ENCODE results near the gene TLN1.
A peak's percentile ranks its signal among the peaks of the same experiment; 100 is the strongest.

TLN1 gene

GRCh38 chr9:35705372-35705771, 26.6 kb downstream of the TLN1 start:
- DNase-seq: no peak

- DNase-seq: no peak
Measured at GRCh38 chr9:35703906-35704672, 27.9 kb downstream of the TLN1 start.

- no peak for DNase-seq
Measured at GRCh38 chr9:35702696-35703095, 29.3 kb downstream of the TLN1 start.

GRCh38 chr9:35700942-35701341, 31.1 kb downstream of the TLN1 start:
- no peak for DNase-seq

GRCh38 chr9:35700031-35700430, 32.0 kb downstream of the TLN1 start:
- no peak for DNase-seq

- no peak for DNase-seq
Measured at GRCh38 chr9:35698231-35698630, 33.8 kb downstream of the TLN1 start.

GRCh38 chr9:35697486-35697885, 34.5 kb downstream of the TLN1 start:
- DNase-seq: no peak

- DNase-seq: peak; percentile 73
Measured at GRCh38 chr9:35696520-35697215, 35.3 kb downstream of the TLN1 start.

GRCh38 chr9:35695943-35696401, 36.0 kb downstream of the TLN1 start:
- DNase-seq: no peak

GRCh38 chr9:35691757-35692301, 40.2 kb downstream of the TLN1 start:
- no peak for DNase-seq

GRCh38 chr9:35691334-35691650, 40.7 kb downstream of the TLN1 start:
- no peak for DNase-seq

- peak; percentile 67 for DNase-seq
Measured at GRCh38 chr9:35690614-35691333, 41.2 kb downstream of the TLN1 start.

GRCh38 chr9:35690294-35690613, 41.7 kb downstream of the TLN1 start:
- DNase-seq: no peak

- no peak for DNase-seq
Measured at GRCh38 chr9:35689542-35690293, 42.3 kb downstream of the TLN1 start, which contains the start of gene TPM2. TSS of gene TPM2 (minus strand) at chr9:35689925. CDS start at chr9:35689817, 108 bp downstream.

- no peak for DNase-seq
Measured at GRCh38 chr9:35688558-35689541, 43.1 kb downstream of the TLN1 start.

- no peak for DNase-seq
Measured at GRCh38 chr9:35687972-35688557, 43.9 kb downstream of the TLN1 start.

- no peak for DNase-seq
Measured at GRCh38 chr9:35687306-35687705, 44.7 kb downstream of the TLN1 start.

GRCh38 chr9:35686222-35687203, 45.5 kb downstream of the TLN1 start:
- no peak for DNase-seq

GRCh38 chr9:35685506-35685905, 46.5 kb downstream of the TLN1 start:
- DNase-seq: no peak

GRCh38 chr9:35684921-35685320, 47.1 kb downstream of the TLN1 start:
- DNase-seq: no peak
